Left ventricle myocardium superior (tissue), 1 donor: ENCODE results near the gene CYBC1. TPM values are rescaled to one million over a fixed set of nuclear protein-coding genes. Genes with fewer than 3 reads are reported as not detected.
"Not testable (repeated sequence)": the region's sequence is repeated elsewhere in the genome, so short reads cannot be mapped to it uniquely, and the experiment has no call there.

ENCODE experiments used
- ATAC-seq: fragments of 200-7000 bp; cut with Tn5 transposase; one replicate; pipeline ENCODE4 v1.9.1; 2020; ENCODE audit warnings: mild to moderate bottlenecking, moderate library complexity
- DNase-seq: peaks from one replicate; pipeline ENCODE4 v3.0.0-alpha.2; 2020
- intact Hi-C: fragments of 100-400 bp; cut with micrococcal nuclease; formaldehyde crosslinking; loops from one replicate; pipeline ENCODE4 v1.11.0; 2022
- total RNA-seq: library from RNA; stranded (reverse); fragmentation: NEBNext Ultra II Directional; extraction: Animal tissue kit (Norgen Biotek cat#: 25700); gene quantifications from one replicate; pipeline ENCODE4 v1.2.1, GENCODE V29; 2021
- donor health status: DM: no; HTN: yes; CAD: no; lungs with severe emphysema.

The CYBC1 gene
- total RNA-seq, 1 donor from 2014 or later: 30.8 TPM

DNA sequence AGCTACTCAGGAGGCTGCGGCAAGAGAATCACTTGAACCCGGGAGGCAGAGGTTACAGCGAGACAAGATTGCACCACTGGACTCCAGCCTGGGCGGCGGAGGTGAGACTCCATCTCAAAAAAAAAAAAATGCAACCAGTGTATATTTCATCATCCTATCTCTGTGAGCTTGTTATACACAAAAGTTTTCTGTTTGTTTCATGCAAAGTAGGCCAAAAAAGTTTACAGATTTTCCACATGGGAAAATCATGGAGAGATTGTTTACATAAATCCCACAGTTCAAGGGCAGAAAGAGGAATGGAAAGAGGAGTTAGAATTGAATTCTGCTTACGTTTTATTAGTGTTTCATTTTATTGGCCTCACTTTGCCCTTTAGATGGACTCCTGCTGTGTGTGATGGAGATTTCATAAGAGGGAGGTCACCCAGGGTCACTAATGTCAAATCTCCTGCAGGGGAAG lies 32.7 kb upstream of the CYBC1 start:
- ATAC-seq: no peak
- no peak for DNase-seq
- intact Hi-C loops: no loop called here

DNA sequence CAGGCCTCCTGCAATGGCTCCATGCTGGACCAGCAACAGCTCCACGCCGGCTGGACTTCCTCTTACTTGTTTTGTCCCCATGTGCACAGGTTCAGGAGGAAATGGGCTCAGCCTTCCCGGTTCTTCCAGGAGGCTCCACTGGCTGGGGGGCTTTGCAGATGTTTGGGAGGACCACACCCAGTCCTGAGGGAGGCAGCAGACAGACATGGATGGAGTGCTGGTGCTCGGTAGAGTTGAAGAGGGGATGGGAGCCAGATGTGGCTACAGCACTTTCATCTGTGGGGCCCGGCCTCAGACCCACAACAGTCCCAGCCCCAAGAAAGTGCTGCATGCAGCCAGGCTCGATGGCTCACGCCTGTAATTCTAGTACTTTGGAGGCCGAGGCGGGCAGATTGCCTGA lies 29.8 kb upstream of the CYBC1 start:
- no peak for DNase-seq
- intact Hi-C loops: no loop called here
- ATAC-seq: no peak

DNA sequence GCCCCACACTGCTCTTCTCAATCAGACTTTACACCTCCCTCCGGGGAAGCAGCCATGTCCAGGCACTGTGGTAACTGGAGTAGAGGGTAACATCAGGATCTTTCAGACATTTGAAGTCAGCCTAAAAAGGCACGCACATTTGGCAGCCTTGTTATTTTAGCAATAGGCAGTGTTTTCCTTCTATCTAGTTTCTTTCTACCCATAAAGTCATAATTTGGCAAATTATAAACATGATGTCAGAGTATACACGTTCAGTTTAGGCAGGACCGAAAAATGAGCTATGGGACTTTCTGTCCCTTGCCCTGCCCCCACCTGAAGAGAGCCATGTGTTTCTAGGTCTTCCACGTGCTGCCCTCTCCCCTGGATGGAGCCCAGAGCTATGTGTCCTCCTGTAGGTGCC lies 29.1 kb upstream of the CYBC1 start:
- intact Hi-C loops: no loop called here
- no peak for ATAC-seq
- DNase-seq: no peak

DNA sequence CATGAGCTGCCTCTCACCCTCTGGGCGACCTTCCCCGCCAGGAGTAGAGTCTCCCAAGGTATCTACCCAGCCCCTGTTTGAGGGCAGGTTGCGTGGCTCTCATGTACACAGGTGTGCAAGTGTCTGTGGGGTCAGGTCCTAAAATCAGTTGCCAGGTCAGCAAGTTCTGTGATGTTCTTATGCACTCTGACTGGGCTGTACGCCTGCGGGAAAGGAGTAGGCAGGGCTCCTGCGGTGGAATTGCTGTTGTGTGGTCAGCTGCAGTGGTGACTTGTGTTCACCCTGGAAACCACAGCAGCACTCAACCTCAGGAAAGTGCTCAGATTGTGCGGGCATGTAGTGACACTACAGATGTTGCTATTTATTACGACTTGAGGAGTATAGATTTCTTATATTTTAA lies 27.4 kb upstream of the CYBC1 start:
- intact Hi-C loops: no loop called here
- ATAC-seq (no peak), DNase-seq (no peak)

DNA sequence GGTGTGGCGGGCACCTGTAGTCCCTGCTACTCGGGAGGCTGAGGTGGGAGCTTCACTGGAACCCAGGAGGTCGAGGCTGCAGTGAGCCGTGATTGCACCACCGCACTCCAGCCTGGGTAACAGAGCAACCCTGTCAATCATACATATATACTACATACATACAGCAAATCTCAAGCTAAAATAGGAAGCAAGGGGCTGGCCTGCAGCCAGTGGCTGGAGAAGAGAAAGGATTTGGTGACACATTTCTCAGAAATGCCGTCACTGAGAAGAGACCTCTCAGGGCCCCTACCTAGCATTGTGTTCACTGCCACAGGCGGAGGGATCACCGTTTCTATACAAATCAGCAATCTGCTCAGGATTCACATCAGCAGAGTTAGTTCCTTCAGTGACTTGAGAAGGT lies 24.9 kb upstream of the CYBC1 start:
- ATAC-seq: no peak
- peak; percentile 14 for DNase-seq
- intact Hi-C loops: no loop called here

DNA sequence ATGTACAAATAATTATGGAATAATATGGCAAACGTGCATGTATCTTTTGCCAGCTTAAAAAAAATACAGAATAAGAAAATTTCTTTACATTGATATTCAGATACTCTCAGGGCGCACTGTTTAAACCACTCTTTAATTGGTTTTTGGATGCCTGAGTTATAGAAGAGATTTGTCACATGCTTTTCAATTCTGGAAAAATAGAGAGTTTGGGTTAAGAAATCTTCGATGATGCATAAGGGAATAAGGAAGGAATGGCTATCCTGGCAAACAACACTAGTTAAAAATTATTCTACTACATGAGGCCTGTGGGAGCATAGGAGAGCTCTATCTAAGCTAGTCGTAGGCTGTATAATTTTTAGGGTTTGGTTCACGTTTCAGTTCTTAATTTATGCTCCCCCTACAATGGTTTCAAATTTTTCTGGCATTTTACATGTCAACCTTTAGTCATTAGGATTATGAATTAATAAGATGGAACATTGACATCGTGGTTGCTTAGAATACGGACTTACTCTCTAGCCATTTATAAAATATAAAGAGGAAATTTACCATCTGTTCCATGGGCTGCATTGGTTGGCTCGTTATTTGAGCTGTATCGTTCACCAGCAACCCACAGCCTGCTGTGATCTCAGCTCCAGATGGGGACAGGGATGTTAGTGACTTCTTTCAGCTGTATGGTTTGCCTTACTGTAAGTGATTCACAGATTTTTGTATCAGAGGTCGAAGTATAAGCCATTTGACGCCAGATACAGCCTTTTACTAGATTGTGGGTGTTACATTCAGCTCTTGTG lies 23.9 kb upstream of the CYBC1 start:
- ATAC-seq (no peak), DNase-seq (peak; percentile 4)
- intact Hi-C loops: no loop called here

DNA sequence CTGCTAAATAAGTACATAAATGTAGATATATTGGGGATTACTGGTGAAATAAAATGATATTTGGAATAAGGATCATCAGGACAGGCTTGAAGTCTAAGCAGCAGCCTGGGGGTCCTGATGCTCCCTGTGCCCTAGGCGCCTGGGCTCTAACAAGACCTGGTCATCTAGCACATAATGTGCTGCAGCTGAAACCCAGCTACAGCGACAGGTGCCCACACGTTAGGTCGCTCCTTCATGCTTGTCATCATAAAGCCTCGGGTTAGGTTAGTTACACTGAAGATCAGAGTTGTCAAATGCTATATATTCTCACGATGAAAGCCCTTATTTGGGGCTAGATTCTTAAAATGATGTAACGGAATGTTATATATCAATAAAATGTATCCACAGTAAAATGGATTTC lies 19.5 kb upstream of the CYBC1 start:
- no peak for DNase-seq
- intact Hi-C loops: no loop called here
- ATAC-seq: no peak

DNA sequence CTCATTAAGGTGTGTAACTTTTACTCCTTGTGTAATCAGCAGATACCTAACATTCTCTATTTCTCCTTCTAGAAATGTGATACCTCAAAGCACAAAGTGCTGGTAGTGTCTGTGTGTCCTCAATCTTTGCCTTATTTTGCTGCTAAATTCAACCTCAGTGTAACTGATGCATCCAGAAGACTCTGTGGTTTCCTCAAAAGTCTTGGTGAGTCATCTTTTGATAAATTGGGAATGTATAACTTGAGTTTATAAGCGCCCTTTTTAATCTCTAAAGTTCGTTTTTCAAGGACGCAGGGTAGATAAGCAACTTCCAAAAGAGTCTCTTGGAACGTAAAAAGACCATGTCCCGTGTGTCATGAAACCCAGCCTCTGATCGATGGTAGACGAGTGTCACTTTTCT lies 18.1 kb upstream of the CYBC1 start:
- intact Hi-C loops: no loop called here
- ATAC-seq (no peak), DNase-seq (no peak)

DNA sequence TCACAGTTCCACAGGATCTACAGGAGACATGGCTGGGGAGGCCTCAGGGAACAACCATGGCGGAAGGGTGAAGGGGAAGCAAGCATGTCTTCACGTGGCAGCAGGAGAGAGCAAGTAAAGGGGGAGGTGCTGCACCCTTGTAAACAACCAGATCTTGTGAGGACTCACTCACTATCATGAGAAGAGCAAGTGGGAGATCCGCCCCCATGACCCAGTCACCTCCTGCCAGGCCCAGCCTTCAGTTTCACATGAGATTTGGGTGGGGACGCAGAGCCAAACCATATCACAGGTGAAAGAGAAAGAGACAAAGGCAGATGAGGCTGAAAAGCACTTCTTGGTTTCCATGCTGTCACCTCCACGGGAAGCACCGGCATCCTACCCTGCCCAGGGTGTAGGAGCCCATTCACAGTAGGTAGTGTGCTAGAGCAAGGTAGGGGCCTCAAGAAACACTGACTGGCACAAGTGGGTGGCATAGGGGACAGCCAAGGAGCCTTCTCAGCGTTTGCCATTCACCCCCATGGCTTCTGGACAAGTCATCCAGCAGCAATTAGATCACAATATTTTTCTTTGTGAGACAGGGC lies 14.6 kb upstream of the CYBC1 start:
- no peak for DNase-seq
- no peak for ATAC-seq
- intact Hi-C loops: no loop called here

DNA sequence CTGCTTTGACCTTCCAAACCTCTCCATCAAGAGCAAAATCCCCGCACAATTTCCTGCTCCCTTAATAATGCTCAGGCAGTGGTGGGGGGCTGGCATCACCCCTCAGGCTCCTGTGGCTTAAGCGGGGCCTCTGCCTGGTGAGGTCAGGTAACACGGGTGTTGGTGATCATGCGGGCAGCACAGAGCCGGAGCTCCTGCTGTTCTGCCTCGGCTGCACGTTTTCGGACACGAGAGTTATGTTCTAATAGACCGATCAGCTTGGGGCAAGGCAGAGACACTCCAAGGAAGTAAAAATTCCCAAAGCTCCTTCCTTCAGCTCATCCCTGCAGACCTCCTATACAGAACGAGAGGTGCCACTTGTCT lies 14.0 kb upstream of the CYBC1 start:
- intact Hi-C loops: no loop called here
- DNase-seq (no peak), ATAC-seq (no peak)

DNA sequence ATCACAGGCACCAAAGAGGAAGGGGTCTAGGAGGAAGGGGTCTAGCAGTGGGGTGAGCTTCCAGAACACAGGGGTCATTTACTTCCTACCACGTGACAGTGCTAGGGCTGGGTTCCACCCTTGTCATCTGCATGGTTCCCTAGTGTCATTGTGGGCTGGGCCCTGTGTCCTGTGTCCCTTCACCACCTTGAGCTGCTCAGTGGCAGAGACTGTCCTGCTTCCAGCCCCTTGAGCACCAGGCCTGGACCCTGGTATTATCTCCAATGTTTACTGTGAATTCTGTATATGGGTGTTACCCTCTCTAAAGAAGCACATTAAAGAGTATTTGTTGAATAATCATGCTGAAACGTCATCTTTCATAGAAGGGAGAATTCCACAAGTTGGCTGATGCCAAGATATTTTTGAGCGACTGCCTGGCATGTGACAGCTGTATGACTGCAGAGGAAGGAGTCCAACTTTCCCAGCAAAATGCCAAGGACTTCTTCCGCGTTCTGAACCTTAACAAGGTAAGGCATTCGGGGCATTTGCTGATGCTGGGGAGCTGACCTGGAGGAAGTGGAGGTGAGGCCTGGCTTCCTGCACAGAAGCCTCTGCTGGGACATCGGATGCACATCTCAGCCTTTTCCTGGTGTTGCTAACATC lies 13.5 kb upstream of the CYBC1 start:
- DNase-seq (no peak), ATAC-seq (peak; percentile 60)
- intact Hi-C loops: no loop called here

DNA sequence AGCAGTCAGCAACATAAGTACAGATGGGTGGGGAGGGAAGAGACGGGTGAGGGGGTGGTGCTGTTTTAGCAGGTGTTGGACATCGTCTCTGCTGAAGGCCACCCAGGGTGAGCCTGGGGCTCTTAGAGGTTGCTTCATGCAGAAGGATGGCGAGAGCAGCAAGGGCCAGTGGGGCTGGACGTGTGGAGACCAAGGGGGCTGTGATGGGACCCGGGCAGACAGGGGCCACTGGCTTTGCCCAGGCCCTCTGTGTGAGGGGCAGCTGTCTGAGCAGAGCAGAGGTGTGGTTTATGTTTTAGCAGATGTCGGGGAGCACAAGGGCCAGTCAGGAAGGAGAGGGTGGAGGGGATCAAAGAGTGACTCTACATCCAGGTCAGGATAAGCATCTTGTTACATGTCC lies 12.8 kb upstream of the CYBC1 start:
- DNase-seq: no peak
- intact Hi-C loops: no loop called here
- ATAC-seq: no peak

DNA sequence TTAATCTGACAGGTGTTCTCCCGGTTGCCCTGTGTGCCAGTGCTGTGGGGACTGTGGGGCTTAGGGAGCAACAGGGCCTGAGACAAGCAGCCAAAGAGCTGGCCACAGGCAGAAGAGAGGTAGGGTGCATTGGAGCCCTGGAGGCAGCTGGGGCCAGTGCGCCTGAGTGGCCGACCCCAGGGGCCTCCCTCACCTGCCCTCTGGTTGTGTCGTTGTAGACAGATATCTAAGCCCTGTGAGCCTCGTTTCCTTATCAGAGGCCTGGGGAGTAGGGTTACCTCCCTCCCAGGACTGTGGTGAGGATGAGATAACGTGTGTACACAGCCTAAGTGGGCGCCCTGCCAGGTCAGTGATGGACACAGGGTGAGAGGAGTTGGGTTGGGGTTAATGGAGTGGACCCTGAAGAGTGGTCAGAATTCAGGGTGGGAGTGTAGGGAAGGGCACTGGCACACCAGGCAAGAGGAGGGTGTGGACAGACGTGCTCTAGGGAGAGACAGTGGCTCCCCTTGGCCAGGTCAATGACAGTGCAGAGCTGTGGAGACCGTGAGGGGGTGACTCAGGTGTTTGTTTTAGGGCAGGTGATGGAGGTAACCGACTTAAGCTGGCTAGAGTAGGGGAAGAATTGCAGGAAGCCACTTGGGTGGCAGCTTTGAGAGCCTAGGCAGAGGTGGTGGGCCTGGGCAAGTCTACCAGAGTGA lies 11.4 kb upstream of the CYBC1 start:
- DNase-seq: peak; percentile 39
- ATAC-seq: no peak
- intact Hi-C loops: no loop called here

DNA sequence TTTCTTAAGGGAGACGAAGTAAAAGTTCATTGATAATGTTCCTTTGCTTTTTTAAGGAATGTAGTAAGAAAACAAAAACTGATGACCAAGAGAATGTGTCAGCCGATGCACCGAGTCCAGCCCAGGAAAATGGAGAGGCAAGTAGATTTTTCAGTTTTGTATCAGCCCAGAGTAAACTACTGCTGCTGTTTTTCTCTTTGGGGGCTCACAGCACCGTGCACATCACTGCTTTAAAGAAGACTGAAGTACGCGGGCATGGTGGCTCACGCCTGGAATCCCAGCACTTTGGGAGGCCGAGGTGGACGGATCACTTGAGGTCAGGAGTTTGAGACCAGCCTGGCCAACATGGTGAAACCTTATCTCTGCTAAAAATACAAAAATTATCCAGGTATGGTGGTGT lies 9.4 kb upstream of the CYBC1 start:
- ATAC-seq, intact Hi-C loops: not testable (repeated sequence)
- peak; percentile 9 for DNase-seq

DNA sequence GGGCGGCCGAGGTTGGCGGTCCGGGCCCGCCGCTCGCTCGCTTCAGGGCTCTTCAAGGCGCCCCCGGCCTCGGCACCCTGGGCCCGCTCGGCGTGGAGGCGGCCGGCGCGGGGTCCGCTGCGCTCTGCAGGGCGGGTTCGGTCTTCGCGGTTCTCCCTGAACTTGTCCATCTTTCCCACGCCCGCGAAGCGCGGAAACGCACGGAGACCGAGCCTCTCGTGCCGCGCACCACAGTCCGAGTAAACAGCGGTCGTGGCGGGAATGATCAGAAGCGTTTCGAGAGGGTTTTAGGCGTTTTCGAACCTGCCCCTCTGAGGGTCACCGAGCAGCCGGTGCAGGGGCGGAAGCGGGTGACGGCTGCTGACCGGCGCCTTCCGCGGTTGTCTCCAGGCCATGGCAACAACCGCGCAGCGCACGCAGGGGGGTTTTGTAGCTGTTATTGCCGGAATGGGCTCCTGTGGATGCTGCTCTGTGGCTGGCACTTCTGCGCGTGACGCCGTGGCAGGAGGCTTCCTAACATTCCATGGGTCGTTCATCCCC lies 8.4 kb upstream of the CYBC1 start:
- intact Hi-C loops: no loop called here
- ATAC-seq (peak; percentile 0), DNase-seq (peak; percentile 59)

DNA sequence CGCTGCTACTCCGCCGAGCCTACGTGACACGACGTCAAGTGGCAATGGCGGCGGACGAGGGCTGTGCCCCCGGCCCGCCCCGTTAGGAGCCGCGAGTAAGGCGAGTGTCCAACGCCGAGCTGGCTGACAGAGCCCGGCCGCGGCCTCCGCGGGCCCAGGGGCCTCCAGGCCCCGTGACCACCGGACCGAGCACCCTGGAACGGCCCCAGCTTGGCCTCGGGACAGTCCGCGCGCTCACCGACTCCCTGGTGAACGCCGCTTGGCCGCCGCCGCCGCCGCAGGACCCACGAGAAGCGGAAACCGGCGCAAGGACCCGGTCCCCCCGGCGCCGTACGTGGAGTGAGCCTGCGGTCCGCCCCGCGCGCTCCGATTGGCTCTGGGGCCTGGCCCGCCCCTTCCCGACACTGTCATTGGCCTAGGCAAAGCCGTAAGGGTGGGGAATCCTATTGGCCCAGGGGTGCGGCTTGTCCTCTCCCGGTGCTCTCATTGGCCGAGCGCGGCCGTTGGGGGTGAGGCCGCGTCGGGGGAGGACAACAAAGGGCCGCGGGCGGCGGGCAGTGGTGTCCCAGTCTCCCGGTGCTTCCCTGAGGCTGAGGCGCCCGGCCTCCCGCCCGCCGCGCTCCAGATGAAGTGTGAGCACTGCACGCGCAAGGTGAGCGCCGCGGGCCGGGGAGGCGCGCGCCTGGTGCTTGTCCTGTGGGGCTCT lies 7.8 kb upstream of the CYBC1 start, which contains the start of gene NARF:
Gene NARF (plus strand): TSS at position 563 of the 706 bp plus-strand sequence. CDS start 63 bp downstream, at position 626.
- intact Hi-C loops: no loop called here
- DNase-seq (peak; percentile 99), ATAC-seq (peak; percentile 98)

DNA sequence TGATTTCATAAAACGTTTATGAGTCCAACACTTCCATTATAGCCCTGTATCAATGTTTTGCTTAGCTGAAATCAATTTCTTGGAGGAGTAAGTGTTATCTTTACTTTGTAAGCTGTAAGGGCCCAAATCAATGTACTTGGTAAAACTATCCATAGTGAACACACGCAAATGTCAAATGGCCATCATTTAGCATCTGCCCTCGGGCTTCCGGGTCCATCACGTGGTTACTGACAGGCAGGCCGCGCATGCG lies 7.3 kb upstream of the CYBC1 start:
- intact Hi-C loops: no loop called here
- ATAC-seq (no peak), DNase-seq (no peak)

DNA sequence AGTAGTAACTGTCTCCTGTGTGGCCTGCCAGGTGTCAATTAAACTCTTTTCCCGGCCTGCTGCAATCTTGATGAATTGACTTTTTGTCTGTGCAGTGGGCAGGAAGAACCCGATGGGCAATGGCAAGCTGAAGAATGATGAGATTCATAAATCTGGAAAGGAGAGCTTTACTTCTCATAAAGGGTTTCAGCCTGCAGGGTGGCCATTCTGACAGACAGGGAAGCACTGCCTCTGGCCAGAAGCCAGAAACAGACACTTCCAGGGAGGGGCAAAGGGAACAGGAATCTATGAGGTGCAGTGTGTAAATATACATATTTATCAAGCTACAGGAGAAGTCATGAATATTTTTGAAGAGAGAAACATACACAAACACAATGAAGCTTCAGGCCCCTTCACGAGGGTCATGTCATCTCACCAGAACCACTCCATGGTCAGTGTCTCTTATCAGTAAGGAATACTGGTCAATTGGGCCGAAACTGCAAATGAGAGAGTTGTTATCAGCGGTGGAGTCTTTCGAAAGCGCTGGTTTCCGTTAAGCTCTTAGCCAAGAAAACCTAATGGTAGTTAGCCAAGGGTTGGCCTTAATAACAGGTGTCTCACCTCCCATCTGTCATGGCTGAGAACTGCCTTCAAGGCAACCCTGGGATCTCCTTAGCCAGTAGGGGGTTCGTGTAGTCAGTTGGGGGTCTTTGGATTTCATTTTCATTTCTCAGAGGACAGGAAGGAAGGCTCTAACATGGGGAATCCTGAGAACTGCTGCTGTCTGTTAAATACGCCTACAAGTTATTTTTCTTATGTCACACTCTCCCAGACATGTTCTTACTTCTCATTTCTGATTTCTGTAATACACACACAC lies 6.7 kb upstream of the CYBC1 start:
- intact Hi-C loops: no loop called here
- ATAC-seq: no peak
- peak; percentile 43 for DNase-seq
